GM19324 (cell line): ENCODE results near the gene NKX2-3.

Experiments used
- ATAC-seq: cut with Tn5 transposase; IDR thresholded peaks from one replicate; pipeline ENCODE4 v1.9.1; 2021; ENCODE audit warnings: mild to moderate bottlenecking, moderate library complexity; ENCODE audit not compliant: unreplicated experiment, low FRiP score

The NKX2-3 gene

DNA sequence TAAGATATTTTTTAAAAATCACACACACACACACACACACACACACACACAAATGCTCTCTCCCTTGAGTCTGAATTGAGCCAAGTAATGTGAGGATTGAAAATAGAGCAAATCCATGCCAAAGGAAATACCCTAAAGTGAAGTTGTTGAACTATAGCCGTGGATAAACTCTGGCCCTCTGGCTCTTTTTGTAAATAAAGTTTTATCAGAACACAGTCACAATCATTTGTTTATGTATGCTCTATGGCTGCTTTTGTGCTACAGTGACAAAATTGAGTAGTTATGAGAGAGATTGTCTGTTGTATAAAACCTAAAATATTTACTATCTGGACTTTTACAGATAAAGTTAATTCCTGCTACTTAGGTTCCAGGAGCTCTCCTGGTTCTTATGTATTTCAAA is 39.1 kb downstream of the NKX2-3 start:
- ATAC-seq: no peak

DNA sequence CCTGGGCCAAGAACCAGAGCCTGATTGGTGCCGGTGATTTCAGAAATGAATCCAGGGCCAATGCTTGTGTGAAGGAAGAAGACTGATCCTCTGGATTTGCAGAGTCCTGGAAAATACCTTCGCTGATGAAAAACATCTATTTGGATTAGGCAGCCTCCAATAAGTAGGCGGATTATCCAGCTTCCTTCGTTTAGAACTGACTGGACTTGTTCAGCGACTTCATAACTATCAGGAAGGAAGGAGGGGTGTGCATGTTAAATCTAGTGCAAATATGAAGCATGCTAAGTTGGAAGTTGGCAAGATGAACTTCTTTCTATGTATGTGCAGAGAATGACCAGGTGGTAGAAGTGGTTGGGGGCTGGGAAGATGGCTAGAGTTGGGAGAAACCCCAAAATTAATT is 41.0 kb downstream of the NKX2-3 start:
- no peak for ATAC-seq

DNA sequence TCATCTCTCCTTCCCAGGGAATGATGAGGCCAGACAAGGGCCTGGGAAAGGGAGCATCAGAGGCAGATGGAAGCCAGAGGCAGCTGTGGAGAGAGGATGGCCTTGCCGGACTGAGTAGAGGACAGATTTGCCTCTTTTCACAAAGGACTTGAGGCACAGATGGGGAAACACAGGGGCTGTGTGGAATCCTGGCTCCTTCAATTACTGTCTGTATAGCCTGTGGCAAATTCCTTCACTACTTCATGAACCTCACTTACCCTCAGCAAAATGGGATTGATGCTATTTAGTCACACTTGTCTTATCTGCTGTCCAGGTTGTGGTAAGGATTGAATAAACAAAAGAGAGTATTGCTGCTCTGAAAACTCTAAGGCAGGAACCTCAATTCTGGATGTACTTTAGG is 47.2 kb downstream of the NKX2-3 start:
- no peak for ATAC-seq

DNA sequence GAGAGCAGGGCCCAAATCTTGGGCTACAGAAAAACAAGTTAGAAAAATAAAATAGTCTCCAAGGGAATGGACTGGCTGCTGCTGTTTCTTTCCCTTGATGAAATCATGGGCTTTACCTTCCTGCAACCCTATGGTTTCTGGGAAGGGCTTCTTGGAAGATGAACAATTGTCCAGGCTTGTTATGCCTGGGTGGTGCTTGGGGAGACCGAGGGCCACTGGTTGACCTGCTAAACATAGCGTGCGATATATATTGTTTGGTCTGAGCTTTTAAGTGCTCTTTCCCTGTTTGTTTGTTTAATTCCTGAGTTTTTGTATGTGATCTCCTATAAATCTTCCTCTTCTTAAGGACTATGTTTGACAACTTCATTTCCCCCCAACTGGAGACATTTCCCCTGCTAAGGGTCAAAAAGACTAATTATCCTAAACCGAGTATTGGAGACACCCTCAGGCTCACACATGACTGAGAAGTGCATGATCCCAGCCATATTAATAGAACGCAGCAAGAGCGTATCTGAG is 49.6 kb downstream of the NKX2-3 start:
- ATAC-seq: no peak

DNA sequence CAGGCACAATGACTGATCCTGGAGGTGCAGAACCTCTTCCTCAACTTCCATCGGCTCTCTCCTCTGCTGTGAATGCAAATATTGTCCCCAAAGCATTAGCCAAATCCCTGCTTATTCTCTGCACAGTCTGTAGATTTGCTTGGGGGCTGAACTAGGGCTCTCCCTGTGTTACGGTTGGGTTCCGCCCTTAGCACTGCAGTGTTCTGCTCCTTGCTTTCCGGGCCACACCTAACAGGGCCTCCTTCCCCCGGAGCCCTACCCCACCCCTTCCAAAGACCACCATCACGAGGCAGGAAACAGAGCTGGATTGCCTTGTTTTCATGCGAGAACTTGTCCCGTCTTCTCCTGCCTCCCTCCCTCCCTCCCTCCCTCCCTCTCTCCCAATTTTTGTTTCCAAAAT is 50.9 kb downstream of the NKX2-3 start:
- ATAC-seq: no peak
